ENCODE results near the gene DGKH.

Gene DGKH

GRCh38 chr13:42146359-42146758 is 97.9 kb downstream of the DGKH start:
- no peak overlapping the region for H2AFZ ChIP-seq (ENCODE audit: low read depth, low read length)
- H3K27ac ChIP-seq (ENCODE audit: low read length), result no peak overlapping the region
- H3K79me2 ChIP-seq (ENCODE audit: low read length), result no peaks in the 10 kb centered on the region
- TF ChIP-seq CTCF (IDR thresholded peaks at IDR 0.05; ENCODE audit: low read depth, low read length) (no peak), EZH2phosphoT487 (IDR thresholded peaks at IDR 0.05; ENCODE audit: low read depth) (no peak)
- H3K27me3 ChIP-seq (ENCODE audit: low read depth, low read length), result no peaks in the 10 kb centered on the region
- no peaks in the 10 kb centered on the region for H4K20me1 ChIP-seq (ENCODE audit: insufficient read depth, low read length)
- no peaks in the 10 kb centered on the region for H3K36me3 ChIP-seq (replicated peaks; ENCODE audit: low read depth, low read length)
- H3K4me2 ChIP-seq (ENCODE audit: low read length), result no peak overlapping the region
- no peak overlapping the region for H3K9ac ChIP-seq (ENCODE audit: low read length)
- H3K4me1 ChIP-seq (ENCODE audit: low read length), result no peaks in the 10 kb centered on the region
- H3K4me3 ChIP-seq (ENCODE audit: low read length), result no peak overlapping the region
- no peaks in the 10 kb centered on the region for H3K9me3 ChIP-seq (ENCODE audit: insufficient read depth, low read length)

GRCh38 chr13:42148538-42148937 is 100.1 kb downstream of the DGKH start:
- Histone ChIP-seq H3K27me3 (ENCODE audit: low read depth, low read length) (no peaks in the 10 kb centered on the region), H4K20me1 (ENCODE audit: insufficient read depth, low read length) (no peaks in the 10 kb centered on the region), H3K79me2 (ENCODE audit: low read length) (no peaks in the 10 kb centered on the region), H3K36me3 (replicated peaks; ENCODE audit: low read depth, low read length) (no peaks in the 10 kb centered on the region), H3K27ac (ENCODE audit: low read length) (no peak overlapping the region), H3K9ac (ENCODE audit: low read length) (no peak overlapping the region), H2AFZ (ENCODE audit: low read depth, low read length) (no peak overlapping the region), H3K4me1 (ENCODE audit: low read length) (no peaks in the 10 kb centered on the region), H3K9me3 (ENCODE audit: insufficient read depth, low read length) (no peaks in the 10 kb centered on the region), H3K4me3 (ENCODE audit: low read length) (no peak overlapping the region), H3K4me2 (ENCODE audit: low read length) (no peak overlapping the region)
- TF ChIP-seq EZH2phosphoT487 (IDR thresholded peaks at IDR 0.05; ENCODE audit: low read depth) (no peak), CTCF (IDR thresholded peaks at IDR 0.05; ENCODE audit: low read depth, low read length) (no peak)

- no peak overlapping the region for H3K27ac ChIP-seq (ENCODE audit: low read length)
- H2AFZ ChIP-seq (ENCODE audit: low read depth, low read length), result no peak overlapping the region
- no peaks in the 10 kb centered on the region for H3K36me3 ChIP-seq (replicated peaks; ENCODE audit: low read depth, low read length)
These were observed 100.7 kb downstream of the DGKH start for GRCh38 chr13:42149136-42149535.

GRCh38 chr13:42151781-42152180 is 103.3 kb downstream of the DGKH start:
- no peaks in the 10 kb centered on the region for H3K36me3 ChIP-seq (replicated peaks; ENCODE audit: low read depth, low read length)
- no peaks in the 10 kb centered on the region for H3K27me3 ChIP-seq (ENCODE audit: low read depth, low read length)
- H2AFZ ChIP-seq (ENCODE audit: low read depth, low read length), result no peak overlapping the region
- no peak overlapping the region for H3K4me2 ChIP-seq (ENCODE audit: low read length)
- no peaks in the 10 kb centered on the region for H4K20me1 ChIP-seq (ENCODE audit: insufficient read depth, low read length)
- no peaks in the 10 kb centered on the region for H3K4me1 ChIP-seq (ENCODE audit: low read length)
- no peaks in the 10 kb centered on the region for H3K79me2 ChIP-seq (ENCODE audit: low read length)
- no peak overlapping the region for H3K4me3 ChIP-seq (ENCODE audit: low read length)
- H3K27ac ChIP-seq (ENCODE audit: low read length), result no peak overlapping the region
- H3K9me3 ChIP-seq (ENCODE audit: insufficient read depth, low read length), result no peaks in the 10 kb centered on the region
- TF ChIP-seq EZH2phosphoT487 (IDR thresholded peaks at IDR 0.05; ENCODE audit: low read depth) (no peak), CTCF (IDR thresholded peaks at IDR 0.05; ENCODE audit: low read depth, low read length) (no peak)
- no peak overlapping the region for H3K9ac ChIP-seq (ENCODE audit: low read length)

More at GRCh38 chr13:42149136-42149535, 100.7 kb downstream of the DGKH start:
- no peaks in the 10 kb centered on the region for H4K20me1 ChIP-seq (ENCODE audit: insufficient read depth, low read length)
- H3K27me3 ChIP-seq (ENCODE audit: low read depth, low read length), result no peaks in the 10 kb centered on the region
- no peaks in the 10 kb centered on the region for H3K4me1 ChIP-seq (ENCODE audit: low read length)
- TF ChIP-seq CTCF (IDR thresholded peaks at IDR 0.05; ENCODE audit: low read depth, low read length), result no peak
- no peak for TF ChIP-seq EZH2phosphoT487 (IDR thresholded peaks at IDR 0.05; ENCODE audit: low read depth)
- no peaks in the 10 kb centered on the region for H3K79me2 ChIP-seq (ENCODE audit: low read length)
- no peak overlapping the region for H3K4me3 ChIP-seq (ENCODE audit: low read length)
- no peaks in the 10 kb centered on the region for H3K9me3 ChIP-seq (ENCODE audit: insufficient read depth, low read length)
- H3K4me2 ChIP-seq (ENCODE audit: low read length), result no peak overlapping the region
- H3K9ac ChIP-seq (ENCODE audit: low read length), result no peak overlapping the region
